UCSD-AML1 (cell line): ENCODE measurements around the gene PLEKHA1.

Experiments
- DNase-seq: peaks from one replicate; lab custom pipeline; 2025; ENCODE audit not compliant: unreplicated experiment; lab: John Stamatoyannopoulos, UW

PLEKHA1 gene

DNA sequence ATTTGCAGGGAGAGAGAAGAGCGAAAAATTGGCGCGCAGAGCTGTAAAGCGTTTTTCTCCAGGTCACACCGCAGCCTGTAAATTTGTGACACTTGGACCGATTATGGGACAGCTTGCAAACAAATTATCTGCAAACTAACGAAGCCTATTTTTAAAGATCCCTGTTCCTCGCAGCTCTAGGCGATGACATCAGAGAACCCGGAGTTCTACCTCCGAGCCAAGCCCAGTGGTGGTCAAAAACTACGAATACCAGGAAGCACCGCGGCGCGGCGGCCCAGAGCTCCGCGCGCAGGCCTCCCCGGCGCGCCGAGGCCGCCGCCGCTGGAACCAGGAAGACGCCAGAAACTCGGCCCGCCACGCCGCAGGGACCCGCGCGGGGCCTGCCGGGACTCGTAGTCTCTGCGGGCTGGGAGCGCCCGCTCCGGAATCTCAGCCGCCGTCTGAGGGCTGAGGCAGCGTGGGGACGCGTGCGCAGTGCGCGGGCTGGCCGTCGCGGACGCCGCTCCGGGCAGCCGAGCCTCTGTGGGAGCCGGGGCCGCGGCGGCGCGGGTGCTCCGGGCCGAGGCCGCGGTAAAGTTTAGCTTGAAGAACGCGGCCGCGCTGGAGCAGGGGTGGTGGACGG lies at the start of gene PLEKHA1:
PLEKHA1 (plus strand) TSS at position 472 of the 622 bp plus-strand sequence. CDS start 18,493 bp downstream, outside the sequence.
- DNase-seq: peak; percentile 94

DNA sequence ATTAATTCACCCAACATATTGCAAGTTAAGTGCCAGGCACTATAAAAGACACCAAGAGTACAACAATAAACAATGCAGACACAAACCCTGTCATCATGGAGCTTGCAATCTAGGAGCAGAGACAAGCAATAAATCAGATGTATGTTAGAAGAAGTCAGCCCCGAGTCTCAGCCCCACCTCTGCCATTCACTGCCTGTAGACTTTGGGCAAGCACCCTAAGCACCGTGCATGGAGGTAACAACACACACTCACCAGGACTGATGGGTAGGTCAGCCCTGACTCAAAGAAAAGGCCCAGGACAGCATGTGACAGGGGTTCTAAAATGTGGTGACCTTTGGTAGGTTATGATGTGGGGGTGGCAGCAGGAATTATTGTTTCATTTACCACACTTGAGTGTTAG lies 49.3 kb upstream of the PLEKHA1 start:
- DNase-seq: no peak

DNA sequence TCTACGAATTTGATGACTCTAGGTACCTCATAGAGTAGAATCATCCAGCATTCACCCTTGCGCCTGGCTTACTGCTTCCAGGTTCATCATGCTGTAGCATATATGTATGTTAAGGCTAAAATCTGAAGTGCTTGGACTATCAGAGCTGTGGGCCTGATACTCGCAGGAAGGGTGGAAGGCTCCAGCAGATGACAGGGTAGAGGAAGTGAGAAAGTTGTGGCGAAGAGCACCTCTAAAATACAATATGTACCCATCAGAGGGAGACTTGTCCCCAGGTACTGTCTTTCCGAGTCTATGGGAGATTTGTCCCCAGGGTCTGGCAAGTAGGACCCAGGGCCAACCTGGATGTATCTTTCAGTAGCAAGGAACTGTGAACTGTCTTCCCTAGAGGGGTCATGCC lies 48.1 kb upstream of the PLEKHA1 start:
- DNase-seq: no peak

- no peak for DNase-seq
Observed at GRCh38 chr10:122326806-122327205, 47.7 kb upstream of the PLEKHA1 start.

GRCh38 chr10:122327237-122328206 lies 47.0 kb upstream of the PLEKHA1 start:
- no peak for DNase-seq

- no peak for DNase-seq
Observed at GRCh38 chr10:122328676-122329075, 45.8 kb upstream of the PLEKHA1 start.

DNA sequence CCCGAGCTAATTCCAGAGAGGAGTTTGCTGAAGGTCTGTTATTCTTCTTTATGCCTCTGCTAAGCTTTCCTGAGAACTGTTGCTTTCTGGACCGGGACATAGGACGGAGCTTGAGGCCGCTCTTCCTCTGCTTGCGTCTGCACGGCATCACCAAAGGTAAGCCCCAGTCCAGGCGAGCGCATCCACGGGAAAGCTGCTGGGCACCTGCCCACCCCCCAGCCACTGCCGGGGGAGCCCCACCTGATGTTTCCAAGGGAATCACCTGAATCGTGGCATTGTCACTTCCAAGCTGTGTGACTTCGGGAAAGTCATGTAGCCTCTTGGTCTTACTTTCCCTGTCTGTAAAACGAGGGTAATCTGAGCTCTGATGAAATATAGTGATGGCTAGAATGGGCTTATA lies 45.1 kb upstream of the PLEKHA1 start:
- DNase-seq: no peak

- DNase-seq: no peak
Observed at GRCh38 chr10:122331100-122331499, 43.4 kb upstream of the PLEKHA1 start.

DNA sequence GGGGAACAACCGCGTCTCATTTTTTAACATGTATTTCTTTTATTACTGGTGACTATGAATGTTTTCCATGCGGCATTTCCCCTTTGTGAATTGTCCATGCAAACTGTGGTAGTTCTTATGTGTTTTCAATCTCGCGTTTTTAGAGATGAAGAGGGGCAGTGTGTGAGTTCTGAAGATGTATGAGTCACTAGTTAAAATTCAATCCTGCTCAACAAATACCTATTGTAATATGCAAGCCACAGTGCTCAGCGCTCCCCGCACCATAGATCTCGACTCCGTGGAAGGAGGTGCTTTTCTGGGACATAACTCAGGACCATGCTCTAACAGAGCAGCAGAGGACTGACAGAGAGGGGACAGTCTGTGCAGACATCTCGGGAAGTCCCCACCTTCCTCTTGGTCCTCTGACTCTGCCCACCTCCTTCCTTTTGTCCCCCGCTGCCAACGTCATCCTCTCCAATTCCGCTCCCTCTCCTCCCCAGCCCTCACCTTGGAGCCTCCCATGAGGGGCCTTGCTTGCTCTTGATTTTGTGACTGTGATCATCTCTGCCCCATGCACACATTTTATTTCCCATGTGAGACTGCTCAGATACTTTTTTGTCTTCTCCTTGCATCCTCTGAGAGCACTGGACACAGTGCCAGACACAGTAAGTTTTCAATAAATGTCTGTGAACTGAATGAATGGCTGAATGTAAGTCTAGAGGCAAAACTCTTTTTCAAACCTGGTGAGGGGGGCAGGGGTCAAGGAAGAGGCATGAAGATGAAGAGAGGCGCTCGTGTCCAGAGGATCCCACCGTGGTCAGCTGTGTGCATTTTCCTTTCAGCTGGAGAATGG lies 42.7 kb upstream of the PLEKHA1 start:
- no peak for DNase-seq

GRCh38 chr10:122333037-122333436 lies 41.5 kb upstream of the PLEKHA1 start:
- DNase-seq: no peak

- no peak for DNase-seq
Observed at GRCh38 chr10:122336332-122336731, 38.2 kb upstream of the PLEKHA1 start.

GRCh38 chr10:122336961-122337360 lies 37.5 kb upstream of the PLEKHA1 start:
- DNase-seq: no peak

DNA sequence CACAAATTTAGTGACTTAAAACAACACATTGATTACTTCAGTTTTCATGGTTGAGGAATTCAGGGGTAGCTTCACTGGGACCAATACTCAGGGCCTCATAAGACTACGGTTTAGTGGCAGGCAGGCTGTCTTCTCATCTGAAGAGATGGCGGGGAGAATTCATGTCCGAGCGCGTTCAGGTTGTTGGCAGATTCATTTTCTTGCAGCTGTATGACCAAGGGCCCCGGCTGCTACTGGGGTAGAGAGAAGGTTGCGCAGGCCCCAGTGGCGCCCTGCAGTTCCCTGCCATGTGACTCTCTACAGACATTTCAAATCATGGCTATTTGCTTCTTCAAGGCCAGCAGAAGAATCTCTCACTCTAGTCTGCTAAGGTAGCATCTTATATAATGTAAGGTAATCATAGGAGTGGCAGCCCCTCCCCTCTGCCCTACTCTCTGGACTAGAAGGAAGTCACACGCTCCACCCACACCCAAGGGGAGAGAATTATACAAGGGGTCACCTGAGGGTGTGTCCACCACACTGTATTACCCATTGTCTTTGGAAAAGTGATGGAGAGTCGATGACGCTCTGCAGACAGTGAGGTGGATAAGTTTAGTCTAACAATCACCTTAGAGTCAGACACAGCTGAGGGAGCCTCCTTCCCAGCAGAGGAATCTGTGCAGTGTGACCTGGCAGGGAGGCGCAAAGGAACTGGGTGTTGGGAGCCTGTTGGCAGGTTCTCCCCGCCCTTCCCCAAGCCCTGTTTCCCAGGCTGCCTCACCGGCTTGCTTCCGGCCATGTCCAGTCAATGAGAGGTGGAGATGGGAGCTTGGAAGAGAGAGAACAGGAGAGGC lies 35.7 kb upstream of the PLEKHA1 start:
- no peak for DNase-seq

- DNase-seq: no peak
Observed at GRCh38 chr10:122341141-122341810, 33.2 kb upstream of the PLEKHA1 start.

GRCh38 chr10:122342293-122343134 lies 32.0 kb upstream of the PLEKHA1 start:
- peak; percentile 20 for DNase-seq

- no peak for DNase-seq
Observed at GRCh38 chr10:122343135-122343800, 31.2 kb upstream of the PLEKHA1 start.

DNA sequence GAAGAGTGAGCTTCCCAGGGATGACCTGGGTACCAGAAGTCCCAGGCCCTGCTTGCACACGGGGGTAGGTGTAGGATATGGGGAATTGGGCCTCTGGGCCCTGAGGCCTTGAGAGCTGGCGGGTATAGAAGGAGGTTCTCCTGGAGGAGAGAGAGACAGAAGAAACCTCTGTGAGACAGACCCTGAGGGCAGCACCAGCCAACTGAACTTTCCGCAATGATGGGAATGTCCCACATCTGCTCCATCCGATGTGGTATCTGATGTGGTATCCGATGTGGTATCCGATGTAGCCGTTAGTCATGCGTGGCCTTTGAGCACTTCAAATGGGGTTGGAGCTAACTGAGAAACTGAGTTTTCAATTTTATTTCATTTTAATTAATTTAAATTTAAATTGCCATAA lies 30.6 kb upstream of the PLEKHA1 start:
- DNase-seq: no peak

DNA sequence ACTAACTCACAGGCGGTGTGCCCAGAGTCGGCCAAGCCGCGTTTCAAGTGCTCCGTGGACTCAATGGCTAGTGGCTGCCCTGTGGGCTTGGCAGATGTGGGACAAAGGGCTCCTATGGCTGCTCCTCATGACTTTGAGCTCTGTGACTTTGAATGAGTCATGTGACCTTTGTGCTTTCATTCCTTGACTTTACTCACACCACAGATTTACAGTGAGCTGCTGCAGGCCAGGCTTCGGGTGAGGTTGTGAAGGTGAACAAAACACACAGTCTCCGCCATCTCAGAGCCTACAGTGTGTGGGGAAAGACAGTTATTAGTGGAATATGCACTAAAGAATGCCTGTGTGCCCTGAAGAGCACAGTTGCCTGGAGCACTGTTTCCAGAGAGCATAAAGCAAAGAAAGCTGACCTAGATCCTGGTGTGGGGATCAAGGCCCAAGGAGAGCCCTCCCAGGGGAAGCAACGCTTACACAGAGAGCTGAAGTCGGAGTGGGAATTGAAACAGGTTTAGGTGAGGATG lies 29.7 kb upstream of the PLEKHA1 start:
- DNase-seq: no peak
